RWPE2 (cell line): Measurements from ENCODE around the gene ACOT7.
A peak's percentile ranks its signal among the peaks of the same experiment; 100 is the strongest.

Experiments
- ATAC-seq: fragments of 200-7000 bp; cut with Tn5 transposase; 3 replicates; pipeline ENCODE4 v1.9.1; 2021; ENCODE audit warnings: low read depth
- DNase-seq: peaks from one replicate; pipeline ENCODE4 v3.0.0-alpha.2; 2020; ENCODE audit warnings: low spot score
- H3K27ac ChIP-seq: fragments of 450-650 bp; 2 replicates; pipeline ENCODE4 v1.5.1; 2017; ENCODE audit warnings: mild to moderate bottlenecking; ENCODE audit not compliant: poor library complexity, severe bottlenecking
- H3K27me3 ChIP-seq: fragments of 250-450 bp; sonication (Bioruptor Pico); 2 replicates; pipeline ENCODE4 v1.5.1; 2021; ENCODE audit warnings: mild to moderate bottlenecking, moderate library complexity; ENCODE audit not compliant: insufficient read depth, poor library complexity, severe bottlenecking
- H3K36me3 ChIP-seq: fragments of 250-450 bp; sonication (Bioruptor Pico); 2 replicates; pipeline ENCODE4 v1.5.1; 2020; ENCODE audit warnings: low read depth, mild to moderate bottlenecking, moderate library complexity
- H3K4me1 ChIP-seq: fragments of 250-450 bp; sonication (Bioruptor Pico); 2 replicates; pipeline ENCODE4 v1.5.1; 2021; ENCODE audit warnings: mild to moderate bottlenecking, moderate library complexity; ENCODE audit not compliant: insufficient read depth, poor library complexity, severe bottlenecking
- H3K4me3 ChIP-seq: fragments of 250-450 bp; sonication (Bioruptor Pico); 2 replicates; pipeline ENCODE4 v1.5.1; 2021; ENCODE audit warnings: mild to moderate bottlenecking, moderate library complexity; ENCODE audit not compliant: severe bottlenecking
- H3K9me3 ChIP-seq: fragments of 250-450 bp; sonication (Bioruptor Pico); 2 replicates; pipeline ENCODE4 v1.5.1; 2021; ENCODE audit warnings: mild to moderate bottlenecking, moderate library complexity; ENCODE audit not compliant: severe bottlenecking
- CTCF ChIP-seq: fragments of 450-650 bp; IDR thresholded peaks from one replicate; pipeline ENCODE4 v1.5.1; 2017; ENCODE audit warnings: mild to moderate bottlenecking, moderate library complexity; ENCODE audit not compliant: poor library complexity, severe bottlenecking

ACOT7 gene

GRCh38 chr1:6342056-6342455, 51.5 kb downstream of the ACOT7 start:
- no peak for TF ChIP-seq CTCF
- DNase-seq (no peak), ATAC-seq (no peak)
- H3K27ac ChIP-seq = no peak overlapping the region
- peaks cover 35% of the 10 kb centered on the region for H3K36me3 ChIP-seq
- H3K4me1 ChIP-seq = peaks cover 7% of the 10 kb centered on the region
- H3K4me3 ChIP-seq = no peak overlapping the region
- no peaks in the 10 kb centered on the region for H3K9me3 ChIP-seq
- no peaks in the 10 kb centered on the region for H3K27me3 ChIP-seq

- Histone ChIP-seq H3K36me3 (peaks cover 30% of the 10 kb centered on the region), H3K9me3 (no peaks in the 10 kb centered on the region), H3K4me3 (no peak overlapping the region), H3K27me3 (no peaks in the 10 kb centered on the region), H3K4me1 (peaks cover 1% of the 10 kb centered on the region), H3K27ac (no peak overlapping the region)
- TF ChIP-seq CTCF = no peak
- DNase-seq (no peak), ATAC-seq (no peak)
Measured at GRCh38 chr1:6338695-6339094, 54.9 kb downstream of the ACOT7 start.

- DNase-seq (no peak), ATAC-seq (no peak)
- Histone ChIP-seq H3K36me3 (peaks cover 40% of the 10 kb centered on the region), H3K9me3 (no peaks in the 10 kb centered on the region), H3K27ac (no peak overlapping the region), H3K4me3 (no peak overlapping the region), H3K27me3 (no peaks in the 10 kb centered on the region), H3K4me1 (no peaks in the 10 kb centered on the region)
- TF ChIP-seq CTCF = no peak
Measured at GRCh38 chr1:6336776-6337622, 56.6 kb downstream of the ACOT7 start.

- no peak overlapping the region for H3K4me3 ChIP-seq
- no peaks in the 10 kb centered on the region for H3K4me1 ChIP-seq
- no peaks in the 10 kb centered on the region for H3K27me3 ChIP-seq
- TF ChIP-seq CTCF = no peak
- DNase-seq (peak; percentile 37), ATAC-seq (no peak)
- H3K27ac ChIP-seq = no peak overlapping the region
- H3K36me3 ChIP-seq = peaks cover 41% of the 10 kb centered on the region
- no peaks in the 10 kb centered on the region for H3K9me3 ChIP-seq
Measured at GRCh38 chr1:6334261-6334993, 59.1 kb downstream of the ACOT7 start.
